Testis (tissue), 3 donors: ENCODE data around the gene AGBL4. TPM values are rescaled to one million over a fixed set of nuclear protein-coding genes. Genes with fewer than 3 reads are reported as not detected.

ENCODE experiments used
- DNase-seq: peaks from one replicate; pipeline ENCODE4 v3.0.0-alpha.2; 2019
- H3K27ac ChIP-seq, 2 donors: fragments of 200-600 bp; sonication (generic); one replicate each; pipeline ENCODE4 v1.5.1; 2019
- H3K27me3 ChIP-seq: fragments of 200-600 bp; sonication (generic); one replicate; pipeline ENCODE4 v1.5.1; 2019
- H3K36me3 ChIP-seq: fragments of 200-600 bp; sonication (generic); one replicate; pipeline ENCODE4 v1.5.1; 2017; ENCODE audit warnings: low read depth; ENCODE audit errors: missing control alignments
- H3K4me1 ChIP-seq: fragments of 200-600 bp; sonication (generic); one replicate; pipeline ENCODE4 v1.5.1; 2019
- H3K4me3 ChIP-seq, 2 donors: fragments of 200-600 bp; sonication (generic); one replicate each; pipeline ENCODE4 v1.5.1; 2017 to 2019
- H3K9me3 ChIP-seq: fragments of 200-600 bp; sonication (generic); one replicate; pipeline ENCODE4 v1.5.1; 2017
- POLR2A ChIP-seq: fragments of 450-650 bp; IDR thresholded peaks from one replicate; pipeline ENCODE4 v1.6.1; 2017; ENCODE audit warnings: antibody characterized with exemption, mild to moderate bottlenecking, moderate library complexity
- WGBS, 2 donors: methylation state at CpG; one replicate each; pipeline ENCODE4 v1.1.5; 2018; 5-methylcytosine and 5-hydroxymethylcytosine counted together
- intact Hi-C: fragments of 100-400 bp; cut with DNase I; formaldehyde crosslinking; loops from one replicate; pipeline ENCODE4 v1.15.1; 2023; ENCODE audit warnings: low total_unique reads
- polyA plus RNA-seq: library from polyadenylated mRNA; stranded (reverse); fragments of 350-450 nt; fragmentation: Illumina TruSeq; extraction: RNeasy Lipid Tissue Mini Kit (QIAGEN cat#74804); gene quantifications from one replicate; pipeline ENCODE4 v1.2.3, GENCODE V29; 2014; ENCODE audit warnings: low read depth, low replicate concordance; ENCODE audit not compliant: insufficient read depth
- total RNA-seq, 2 donors: library from RNA; depleted of rRNA; stranded (reverse); fragments of >200 nt; gene quantifications; one replicate each; pipeline ENCODE4 v1.2.3, GENCODE V29; 2016
- TF ChIP-seq, protein P1 (sequence below), 3 experiments: fragments of 450-650 bp in 2 of 3; fragments of 200-600 bp in 1 of 3; sonication (generic) in 1 of 3; IDR thresholded peaks; one replicate each; pipeline ENCODE4 v1.5.1; 2016 to 2019; ENCODE audit warnings: antibody characterized with exemption in 3 of 3, mild to moderate bottlenecking in 2 of 3, moderate library complexity in 1 of 3

The AGBL4 gene
- total and polyA plus RNA-seq, 3 donors from 2014 or later: 3.3 to 6.9 (median 5.8) TPM

DNA sequence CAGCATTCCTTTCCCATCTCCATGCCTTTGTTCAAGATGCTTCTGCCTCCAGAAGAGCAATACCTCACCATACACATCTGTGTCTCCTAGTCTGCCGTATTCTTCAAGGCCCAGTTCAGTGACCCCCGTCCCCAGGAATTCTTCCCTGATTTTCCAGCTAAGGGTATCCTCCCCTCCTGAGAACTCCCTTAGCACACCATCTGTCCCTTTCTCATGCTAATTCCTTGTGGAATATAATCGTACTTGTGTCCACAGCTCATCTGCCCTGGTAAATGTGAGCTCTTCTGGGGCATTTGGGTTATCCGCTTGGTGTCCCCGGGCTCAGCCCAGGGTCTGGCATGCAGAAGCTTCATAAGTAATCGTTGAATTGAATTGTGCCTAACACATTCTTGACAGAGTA lies 1288.0 kb downstream of the AGBL4 start:
- Histone ChIP-seq H3K27me3 (no peaks in the 10 kb centered on the region), H3K4me3 (no peak overlapping the region), H3K27ac (no peak overlapping the region), H3K9me3 (no peaks in the 10 kb centered on the region), H3K36me3 (no peaks in the 10 kb centered on the region), H3K4me1 (no peaks in the 10 kb centered on the region)
- TF ChIP-seq, protein P1, sequence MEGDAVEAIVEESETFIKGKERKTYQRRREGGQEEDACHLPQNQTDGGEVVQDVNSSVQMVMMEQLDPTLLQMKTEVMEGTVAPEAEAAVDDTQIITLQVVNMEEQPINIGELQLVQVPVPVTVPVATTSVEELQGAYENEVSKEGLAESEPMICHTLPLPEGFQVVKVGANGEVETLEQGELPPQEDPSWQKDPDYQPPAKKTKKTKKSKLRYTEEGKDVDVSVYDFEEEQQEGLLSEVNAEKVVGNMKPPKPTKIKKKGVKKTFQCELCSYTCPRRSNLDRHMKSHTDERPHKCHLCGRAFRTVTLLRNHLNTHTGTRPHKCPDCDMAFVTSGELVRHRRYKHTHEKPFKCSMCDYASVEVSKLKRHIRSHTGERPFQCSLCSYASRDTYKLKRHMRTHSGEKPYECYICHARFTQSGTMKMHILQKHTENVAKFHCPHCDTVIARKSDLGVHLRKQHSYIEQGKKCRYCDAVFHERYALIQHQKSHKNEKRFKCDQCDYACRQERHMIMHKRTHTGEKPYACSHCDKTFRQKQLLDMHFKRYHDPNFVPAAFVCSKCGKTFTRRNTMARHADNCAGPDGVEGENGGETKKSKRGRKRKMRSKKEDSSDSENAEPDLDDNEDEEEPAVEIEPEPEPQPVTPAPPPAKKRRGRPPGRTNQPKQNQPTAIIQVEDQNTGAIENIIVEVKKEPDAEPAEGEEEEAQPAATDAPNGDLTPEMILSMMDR (IDR thresholded peaks at IDR 0.05): no peak
- TF ChIP-seq POLR2A: no peak
- WGBS, 2 donors: 77% methylated on average over 6 of the region's 6 CpGs
- intact Hi-C loops: no loop called here
- no peak for DNase-seq

DNA sequence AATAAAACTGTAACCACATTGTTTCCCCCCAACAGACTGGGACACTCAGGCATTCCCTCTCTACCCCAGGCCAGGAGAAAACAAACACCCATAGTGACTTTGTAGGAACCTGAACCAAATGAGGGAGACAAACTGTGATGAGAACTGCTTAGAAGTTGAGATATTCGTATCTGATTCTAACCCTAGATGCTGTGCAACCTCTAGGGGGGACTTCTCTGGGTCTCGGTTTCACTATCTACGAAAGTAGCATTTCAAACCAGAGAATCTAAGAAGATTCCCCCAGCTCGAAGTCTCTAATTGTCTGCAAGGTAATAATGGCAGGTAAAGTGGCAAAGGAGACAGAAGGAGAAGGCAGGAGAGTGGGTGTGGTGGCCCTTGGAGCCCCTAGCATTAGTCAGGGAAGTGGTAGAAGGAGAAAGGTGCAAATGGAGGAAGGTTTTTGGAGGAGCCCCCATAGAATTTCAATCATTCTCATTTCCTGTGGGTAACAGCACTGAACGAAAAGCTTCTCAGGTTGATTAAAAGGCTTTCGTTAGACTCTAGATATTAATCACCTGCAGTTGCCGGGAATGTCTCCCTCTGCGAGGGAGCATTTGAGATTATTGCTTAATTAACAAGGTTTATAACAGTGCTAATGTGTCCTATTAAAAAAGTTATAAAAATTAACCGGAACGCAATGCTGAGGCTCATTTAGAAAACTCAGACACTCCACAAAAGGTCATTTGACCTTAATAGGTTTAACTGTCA lies 1293.4 kb downstream of the AGBL4 start:
- DNase-seq: no peak
- Histone ChIP-seq H3K9me3 (no peaks in the 10 kb centered on the region), H3K36me3 (no peaks in the 10 kb centered on the region), H3K27me3 (no peaks in the 10 kb centered on the region), H3K4me1 (no peaks in the 10 kb centered on the region), H3K4me3 (no peak overlapping the region), H3K27ac (no peak overlapping the region)
- TF ChIP-seq, protein P1 (IDR thresholded peaks at IDR 0.05): no peak
- 85% methylated on average over 10 of the region's 10 CpGs for WGBS, 2 donors
- intact Hi-C loops: no loop called here

- no peaks in the 10 kb centered on the region for H3K9me3 ChIP-seq
- H3K36me3 ChIP-seq: no peaks in the 10 kb centered on the region
- TF ChIP-seq, protein P1 (IDR thresholded peaks at IDR 0.05): no peak
- no peak for TF ChIP-seq POLR2A
- intact Hi-C loops: no loop called here
- no peak overlapping the region for H3K27ac ChIP-seq
- 99 to 100% methylated on average over 2 of the region's 2 CpGs for WGBS, 2 donors
- DNase-seq: no peak
- no peaks in the 10 kb centered on the region for H3K4me1 ChIP-seq
- no peaks in the 10 kb centered on the region for H3K27me3 ChIP-seq
- H3K4me3 ChIP-seq: no peak overlapping the region
These were observed 1295.2 kb downstream of the AGBL4 start for GRCh38 chr1:48728584-48728983.

DNA sequence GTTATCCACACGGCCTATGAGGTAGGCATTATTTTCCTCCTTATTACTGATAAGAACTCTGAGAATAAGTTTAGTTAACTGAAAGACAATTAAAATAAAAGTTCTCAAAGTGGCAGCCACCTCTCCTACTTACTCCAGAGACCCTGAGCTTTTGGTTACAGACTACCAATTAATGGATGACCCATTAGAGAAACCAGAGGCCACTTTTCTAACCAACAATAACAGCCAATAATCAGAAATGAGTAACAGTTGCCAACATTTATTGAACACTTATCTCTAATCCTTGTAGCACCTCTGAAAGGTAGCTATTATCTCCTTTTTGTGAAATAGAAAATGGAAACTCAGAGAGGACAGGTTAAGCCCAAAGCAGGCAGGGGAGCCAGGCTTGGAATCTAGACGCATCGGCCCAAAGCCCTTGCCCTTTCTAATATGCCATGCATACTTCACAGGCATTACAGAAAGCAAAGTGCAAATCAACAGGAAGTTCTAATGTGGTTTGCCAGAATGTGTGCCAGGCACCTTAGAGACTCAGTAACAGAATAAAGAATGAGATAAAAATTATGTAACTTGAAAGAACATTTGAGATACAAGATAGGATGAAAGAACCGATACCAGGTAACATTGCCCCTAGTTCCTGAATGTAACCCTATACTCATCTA lies 1297.1 kb downstream of the AGBL4 start:
- H3K9me3 ChIP-seq: no peaks in the 10 kb centered on the region
- no peaks in the 10 kb centered on the region for H3K27me3 ChIP-seq
- H3K36me3 ChIP-seq: no peaks in the 10 kb centered on the region
- H3K4me1 ChIP-seq: no peaks in the 10 kb centered on the region
- WGBS, 2 donors: 89 to 90% methylated on average over 4 of the region's 4 CpGs
- intact Hi-C loops: no loop called here
- H3K4me3 ChIP-seq: no peak overlapping the region
- no peak overlapping the region for H3K27ac ChIP-seq
- DNase-seq: no peak
- TF ChIP-seq, protein P1 (IDR thresholded peaks at IDR 0.05): no peak
- TF ChIP-seq POLR2A: no peak
